Retinal pigment epithelial cell (primary cell): ENCODE measurements around the gene HEMK1.
A peak's percentile ranks its signal among the peaks of the same experiment; 100 is the strongest.

Experiments
- DNase-seq: peaks from one replicate; pipeline ENCODE4 v3.0.0-alpha.2; 2010; ENCODE audit warnings: low read depth
- H3K4me3 ChIP-seq: 2 replicates; pipeline ENCODE4 v1.5.1; 2011; ENCODE audit warnings: mild to moderate bottlenecking, low read length, control low read depth, moderate library complexity
- TF ChIP-seq, protein P1 (sequence below): conservative IDR thresholded peaks from 2 replicates; pipeline ENCODE4 v1.5.1; 2011; ENCODE audit warnings: low read depth, low read length, control low read depth, inconsistent platforms

HEMK1 gene

DNA sequence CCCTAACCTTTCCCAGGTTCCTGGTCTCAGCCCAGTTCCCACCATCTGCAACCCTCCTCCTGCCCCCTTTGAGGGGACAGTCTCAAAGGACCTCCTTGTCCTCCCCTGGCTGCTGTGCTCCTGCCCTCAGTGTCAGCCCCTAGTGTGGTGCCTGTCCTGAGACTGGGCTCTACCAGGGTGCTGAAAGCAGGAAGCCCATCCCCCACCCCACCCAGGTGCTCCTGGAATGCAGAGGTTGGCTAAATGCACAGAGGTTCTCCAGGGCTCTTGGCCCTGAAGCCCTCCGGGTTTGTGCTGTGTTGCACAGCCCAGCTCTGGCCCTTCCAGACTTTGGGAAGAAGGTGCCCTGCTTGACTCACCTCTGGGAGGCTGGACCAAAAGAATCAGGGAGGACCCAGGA is 23.5 kb upstream of the HEMK1 start:
- H3K4me3 ChIP-seq: no peak overlapping the region
- TF ChIP-seq, protein P1, sequence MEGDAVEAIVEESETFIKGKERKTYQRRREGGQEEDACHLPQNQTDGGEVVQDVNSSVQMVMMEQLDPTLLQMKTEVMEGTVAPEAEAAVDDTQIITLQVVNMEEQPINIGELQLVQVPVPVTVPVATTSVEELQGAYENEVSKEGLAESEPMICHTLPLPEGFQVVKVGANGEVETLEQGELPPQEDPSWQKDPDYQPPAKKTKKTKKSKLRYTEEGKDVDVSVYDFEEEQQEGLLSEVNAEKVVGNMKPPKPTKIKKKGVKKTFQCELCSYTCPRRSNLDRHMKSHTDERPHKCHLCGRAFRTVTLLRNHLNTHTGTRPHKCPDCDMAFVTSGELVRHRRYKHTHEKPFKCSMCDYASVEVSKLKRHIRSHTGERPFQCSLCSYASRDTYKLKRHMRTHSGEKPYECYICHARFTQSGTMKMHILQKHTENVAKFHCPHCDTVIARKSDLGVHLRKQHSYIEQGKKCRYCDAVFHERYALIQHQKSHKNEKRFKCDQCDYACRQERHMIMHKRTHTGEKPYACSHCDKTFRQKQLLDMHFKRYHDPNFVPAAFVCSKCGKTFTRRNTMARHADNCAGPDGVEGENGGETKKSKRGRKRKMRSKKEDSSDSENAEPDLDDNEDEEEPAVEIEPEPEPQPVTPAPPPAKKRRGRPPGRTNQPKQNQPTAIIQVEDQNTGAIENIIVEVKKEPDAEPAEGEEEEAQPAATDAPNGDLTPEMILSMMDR: no peak
- DNase-seq: no peak

DNA sequence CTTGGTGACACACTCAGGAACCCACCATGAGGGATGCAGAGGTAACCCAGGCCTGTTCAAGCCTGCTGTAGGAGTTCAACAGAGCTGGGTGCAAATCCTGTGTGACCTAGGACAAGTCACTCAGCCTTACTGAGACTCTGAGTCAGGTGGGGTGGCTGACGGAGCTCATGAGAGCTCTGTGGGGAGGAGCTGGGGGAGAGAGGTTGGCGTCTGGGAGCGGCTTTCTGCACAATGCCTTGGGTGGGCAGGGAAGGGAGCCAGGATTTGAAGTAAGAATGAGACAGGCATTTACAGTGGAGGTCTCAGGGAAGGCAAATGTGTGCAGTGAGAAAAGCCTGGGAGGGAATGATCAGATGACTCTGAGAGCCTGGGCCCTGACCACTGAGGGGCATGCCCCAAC is 20.1 kb upstream of the HEMK1 start:
- TF ChIP-seq, protein P1: no peak
- no peak overlapping the region for H3K4me3 ChIP-seq
- DNase-seq: no peak

DNA sequence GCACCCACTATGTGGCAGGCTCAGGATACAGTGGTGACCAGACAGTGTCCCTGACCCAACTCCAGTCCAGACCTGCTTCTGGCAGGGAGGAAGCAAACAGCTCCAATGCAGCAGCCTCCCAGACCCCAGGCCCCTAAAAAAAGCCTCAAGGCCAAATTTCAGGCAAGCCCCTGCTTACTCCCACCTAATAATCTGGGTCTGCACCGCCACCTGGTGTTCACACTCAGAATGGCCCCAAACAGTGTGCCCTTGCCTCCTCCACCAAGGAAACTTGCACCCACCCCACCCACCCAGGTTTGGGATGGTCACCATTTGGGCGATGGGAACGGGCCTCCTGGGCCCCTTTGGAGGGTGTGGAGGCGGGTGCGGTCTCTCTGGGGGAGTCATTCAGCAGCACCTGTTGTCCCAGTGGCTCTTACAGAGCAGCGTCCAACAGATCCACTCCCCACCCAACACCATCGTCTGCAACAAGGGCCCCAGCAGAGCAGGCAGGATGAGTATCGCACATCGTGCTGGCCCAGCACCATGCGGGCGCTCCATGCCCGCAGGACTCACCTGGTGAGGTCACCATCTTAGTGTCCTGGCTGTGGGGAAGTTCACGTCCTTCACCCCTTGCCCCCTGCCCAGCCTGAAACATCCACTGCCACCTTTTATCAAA is 19.1 kb upstream of the HEMK1 start:
- TF ChIP-seq, protein P1: peak; percentile 78
- DNase-seq: no peak
- no peak overlapping the region for H3K4me3 ChIP-seq

DNA sequence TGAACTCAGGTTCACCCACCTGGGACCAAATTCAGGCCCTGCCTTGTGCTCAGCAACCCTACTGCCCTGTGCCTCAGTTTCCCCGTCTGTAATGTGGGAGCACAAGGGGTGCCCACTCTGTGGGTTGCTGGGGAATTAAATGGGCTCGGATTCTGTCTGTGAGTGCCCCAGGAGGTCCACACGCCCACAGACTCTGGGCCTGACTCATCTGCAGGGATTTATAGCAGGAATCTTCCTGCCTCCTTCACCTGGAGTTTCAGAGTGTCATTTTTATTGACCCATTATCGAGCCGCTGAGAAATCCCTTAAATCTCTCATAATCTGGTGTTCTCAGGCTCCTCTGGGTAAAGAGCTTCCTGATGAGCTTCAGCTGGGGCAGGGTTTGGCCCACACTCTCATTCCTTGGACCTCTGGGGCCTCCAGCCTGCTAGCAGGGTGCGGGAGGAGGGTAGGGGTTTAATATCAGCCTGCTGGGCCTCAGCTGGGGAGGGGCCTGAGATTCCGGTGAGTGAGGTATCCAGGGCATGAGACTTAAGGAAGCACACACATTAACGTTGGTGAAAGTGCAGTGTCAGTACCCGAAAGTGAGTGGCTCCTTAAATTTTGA is 18.2 kb upstream of the HEMK1 start:
- no peak for DNase-seq
- H3K4me3 ChIP-seq: no peak overlapping the region
- TF ChIP-seq, protein P1: no peak

DNA sequence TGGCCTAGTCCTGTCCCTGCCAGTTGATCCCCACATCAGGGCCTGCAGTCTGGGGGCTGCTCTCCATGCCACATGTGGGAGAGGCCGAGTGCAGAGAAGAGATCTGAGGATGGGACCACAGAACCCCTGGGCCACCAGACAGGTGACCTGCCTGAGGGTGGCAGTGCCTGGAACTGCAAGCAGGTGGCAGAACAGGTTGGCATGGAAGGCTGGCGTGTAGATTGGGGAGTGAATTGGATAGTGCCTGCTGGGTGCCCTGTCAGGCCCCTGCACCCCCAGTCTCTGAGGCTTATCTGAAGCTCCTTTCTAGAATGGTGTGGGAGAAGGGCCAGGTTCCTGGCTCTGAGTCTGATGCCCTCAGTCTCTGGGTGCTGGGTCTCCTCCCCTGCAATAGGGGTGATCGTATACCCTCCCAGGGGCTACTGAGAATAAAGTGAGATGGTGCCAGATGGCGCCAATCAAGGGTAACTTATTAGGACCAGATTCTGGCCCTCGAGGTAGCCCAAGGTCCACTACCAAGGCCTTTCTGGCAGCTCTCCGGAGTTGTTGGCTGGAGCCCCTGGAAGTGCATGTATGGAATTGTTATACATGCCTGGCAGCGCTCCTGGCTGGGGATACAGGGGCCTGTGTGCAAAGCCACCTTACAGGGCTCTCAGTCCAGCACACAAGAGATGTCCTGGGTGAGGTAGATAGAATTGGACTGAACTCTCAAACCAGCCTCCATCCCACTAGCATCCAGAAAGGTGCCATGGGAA is 17.5 kb upstream of the HEMK1 start:
- no peak overlapping the region for H3K4me3 ChIP-seq
- no peak for DNase-seq
- TF ChIP-seq, protein P1: peak; percentile 23

DNA sequence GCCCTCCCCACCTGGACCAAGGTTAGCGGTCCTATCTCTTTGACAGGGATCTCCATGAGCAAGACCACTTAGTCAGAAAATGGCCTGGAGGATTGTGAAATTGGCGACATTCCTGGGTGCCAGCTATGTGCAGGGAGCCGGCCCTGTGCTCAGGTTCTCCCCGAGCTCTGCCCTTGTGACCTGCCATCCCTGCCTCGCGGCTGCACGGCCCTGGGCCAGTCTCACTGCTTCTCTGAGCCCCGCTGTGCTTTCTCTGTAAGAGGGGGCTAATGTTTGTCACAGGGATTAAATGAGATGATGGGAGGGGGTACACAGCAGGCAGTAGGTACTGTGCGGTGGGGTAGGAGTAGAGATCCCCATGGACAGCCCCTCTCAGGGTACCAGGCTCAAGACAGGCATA is 16.7 kb upstream of the HEMK1 start:
- H3K4me3 ChIP-seq: no peak overlapping the region
- DNase-seq: no peak
- TF ChIP-seq, protein P1: no peak
